Pancreas (tissue), 10 donors: ENCODE data around the gene C1QA. TPM values are rescaled to one million over a fixed set of nuclear protein-coding genes. Genes with fewer than 3 reads are reported as not detected.

Experiments
- ATAC-seq, 4 donors: fragments of 200-7000 bp; cut with Tn5 transposase; one replicate each; pipeline versions ENCODE4 v1.8.0 to v1.9.1; 2020; ENCODE audit warnings: mild to moderate bottlenecking in 4 of 4, moderate library complexity in 4 of 4
- DNase-seq, 6 donors: peaks; one replicate each; pipeline ENCODE4 v3.0.0-alpha.2; 2020
- FAIRE-seq: peaks from 2 replicates; lab custom pipeline; 2012; peaks lifted over from hg19 to GRCh38; lab: Jason Lieb, UNC
- H3K27ac ChIP-seq, 4 donors: fragments of 200-600 bp; sonication (generic); 1 replicate in 3 of 4; 2 replicates in 1 of 4; pipeline versions ENCODE4 v1.5.0 to v1.8.0; 2020
- H3K27me3 ChIP-seq, 4 donors: fragments of 200-600 bp; one replicate each; pipeline ENCODE4 v1.8.0; 2021
- H3K36me3 ChIP-seq, 3 donors: fragments of 200-600 bp; sonication (generic) in 1 of 3; one replicate each; pipeline versions ENCODE4 v1.5.0 to v1.8.0; 2020 to 2021
- H3K4me1 ChIP-seq, 3 donors: fragments of 200-600 bp; one replicate each; pipeline ENCODE4 v1.8.0; 2021
- H3K4me3 ChIP-seq, 4 donors: fragments of 200-600 bp; sonication (generic) in 2 of 4; one replicate each; pipeline versions ENCODE4 v1.5.0 to v1.8.0; 2020 to 2021
- H3K9me3 ChIP-seq, 4 donors: fragments of 200-600 bp; one replicate each; pipeline ENCODE4 v1.8.0; 2021
- WGBS, 2 donors: extraction: QIAGEN DNeasy Blood & Tissue Kit; methylation state at CpG; one replicate each; pipeline ENCODE4 v1.1.7; 2013; 5-methylcytosine and 5-hydroxymethylcytosine counted together
- intact Hi-C, 3 donors: fragments of 100-400 bp; cut with DNase I; formaldehyde crosslinking; loops; one replicate each; pipeline versions ENCODE4 v1.11.1 to v1.14.2; 2022
- polyA plus RNA-seq, 2 donors: library from polyadenylated mRNA; stranded (reverse); fragments of 200-250 nt; gene quantifications; one replicate each; pipeline ENCODE4 v1.2.3, GENCODE V29; 2013
- total RNA-seq, 6 donors: library from RNA; stranded (reverse); fragmentation: NEBNext Ultra II Directional in 4 of 6; extraction: Animal tissue kit (Norgen Biotek cat#: 25700) in 4 of 6; gene quantifications; one replicate each; pipeline versions ENCODE4 v1.2.1 to v1.2.4, GENCODE V29; 2021 to 2023
- TF ChIP-seq, protein P1 (sequence below), 4 donors: fragments of 200-600 bp; sonication (generic) in 3 of 4; IDR thresholded peaks; one replicate each; pipeline versions ENCODE4 v1.5.0 to v1.8.0; 2021; ENCODE audit warnings: antibody characterized with exemption in 4 of 4
- donor health status: healthy with polysubstance abuse.
- donor health status: DM: no; HTN: no; CAD: no; lungs with moderate emphysema.
- donor health status: DM: no; HTN: no; CAD: no.
- donor health status: control.
- donor health status: control.
- donor health status: Bipolar disorder and iron deficiency.
- donor health status: DM: yes; HTN: yes; CAD: no.
- donor health status: DM: no; HTN: no; CAD: no.
- donor health status: DM: no; HTN: no; CAD: no.
- donor health status: DM: yes; HTN: yes; CAD: no.

C1QA gene
- total and polyA plus RNA-seq, 8 donors = 3.3 to 115 (median 19.0) TPM

DNA sequence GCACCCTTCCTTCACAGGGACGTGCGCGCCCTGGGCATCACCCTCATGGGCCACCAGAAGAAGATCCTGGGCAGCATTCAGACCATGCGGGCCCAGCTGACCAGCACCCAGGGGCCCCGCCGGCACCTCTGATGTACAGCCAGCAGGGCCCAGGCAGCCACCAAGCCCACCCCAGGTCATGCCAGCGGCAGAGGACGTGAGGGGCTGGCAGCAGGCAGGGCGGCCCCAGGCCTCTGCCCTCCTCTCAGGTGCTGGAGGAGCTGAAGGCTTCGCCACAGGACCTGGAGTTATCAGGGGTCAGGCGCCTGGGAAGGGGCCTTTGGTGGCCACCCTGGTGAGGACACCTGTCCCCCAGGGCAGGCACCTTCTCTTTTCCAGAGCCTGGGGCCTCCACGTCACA is 34.8 kb upstream of the C1QA start:
- TF ChIP-seq, protein P1, sequence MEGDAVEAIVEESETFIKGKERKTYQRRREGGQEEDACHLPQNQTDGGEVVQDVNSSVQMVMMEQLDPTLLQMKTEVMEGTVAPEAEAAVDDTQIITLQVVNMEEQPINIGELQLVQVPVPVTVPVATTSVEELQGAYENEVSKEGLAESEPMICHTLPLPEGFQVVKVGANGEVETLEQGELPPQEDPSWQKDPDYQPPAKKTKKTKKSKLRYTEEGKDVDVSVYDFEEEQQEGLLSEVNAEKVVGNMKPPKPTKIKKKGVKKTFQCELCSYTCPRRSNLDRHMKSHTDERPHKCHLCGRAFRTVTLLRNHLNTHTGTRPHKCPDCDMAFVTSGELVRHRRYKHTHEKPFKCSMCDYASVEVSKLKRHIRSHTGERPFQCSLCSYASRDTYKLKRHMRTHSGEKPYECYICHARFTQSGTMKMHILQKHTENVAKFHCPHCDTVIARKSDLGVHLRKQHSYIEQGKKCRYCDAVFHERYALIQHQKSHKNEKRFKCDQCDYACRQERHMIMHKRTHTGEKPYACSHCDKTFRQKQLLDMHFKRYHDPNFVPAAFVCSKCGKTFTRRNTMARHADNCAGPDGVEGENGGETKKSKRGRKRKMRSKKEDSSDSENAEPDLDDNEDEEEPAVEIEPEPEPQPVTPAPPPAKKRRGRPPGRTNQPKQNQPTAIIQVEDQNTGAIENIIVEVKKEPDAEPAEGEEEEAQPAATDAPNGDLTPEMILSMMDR (IDR thresholded peaks at IDR 0.05) = no peak
- no peak for DNase-seq
- H3K27ac ChIP-seq = no peak overlapping the region
- H3K4me3 ChIP-seq = no peak overlapping the region
- no peaks in the 10 kb centered on the region for H3K4me1 ChIP-seq
- FAIRE-seq = no peak
- no peaks in the 10 kb centered on the region for H3K36me3 ChIP-seq
- H3K9me3 ChIP-seq = no peaks in the 10 kb centered on the region
- WGBS, 2 donors = 92 to 96% methylated on average over 12 of the region's 12 CpGs
- no peak for ATAC-seq
- intact Hi-C loops = no loop called here
- no peaks in the 10 kb centered on the region for H3K27me3 ChIP-seq

DNA sequence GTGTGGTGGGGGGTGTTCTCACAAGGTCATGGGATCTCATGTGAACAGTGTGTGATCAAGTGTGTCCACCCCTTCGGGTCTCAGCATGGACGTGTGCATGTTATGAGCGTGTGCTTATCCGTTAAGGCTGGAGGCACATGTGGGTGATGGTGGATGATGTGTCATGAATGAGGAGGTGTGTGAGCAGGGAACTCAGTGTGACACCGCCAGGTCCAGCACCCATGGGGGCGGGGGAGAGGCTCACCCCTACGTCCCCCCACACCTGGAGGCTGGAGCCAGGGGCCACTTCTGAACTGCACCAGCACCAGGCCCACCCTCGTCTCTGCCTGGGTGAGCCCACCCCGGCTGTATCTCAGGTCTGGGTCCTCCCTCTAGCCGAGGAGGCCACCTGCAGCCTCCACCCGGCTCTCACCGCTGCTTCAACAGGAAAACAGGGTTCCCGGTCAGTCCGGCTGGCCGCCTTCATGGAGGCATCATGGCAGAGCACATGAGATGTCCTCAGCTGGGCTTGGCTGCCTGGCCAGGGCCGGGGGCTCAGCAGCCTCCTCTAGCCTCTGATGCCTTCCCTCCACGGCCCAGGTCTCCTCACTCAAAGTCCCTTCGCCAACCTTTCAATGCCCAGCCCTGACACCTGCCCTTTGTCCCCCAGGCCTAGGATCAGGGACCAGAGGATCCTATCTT is 34.2 kb upstream of the C1QA start:
- H3K36me3 ChIP-seq = no peaks in the 10 kb centered on the region
- TF ChIP-seq, protein P1 (IDR thresholded peaks at IDR 0.05) = no peak
- FAIRE-seq (no peak), ATAC-seq (no peak), DNase-seq (no peak)
- no peaks in the 10 kb centered on the region for H3K9me3 ChIP-seq
- 85 to 87% methylated on average over 18 of the region's 18 CpGs for WGBS, 2 donors
- intact Hi-C loops = no loop called here
- H3K4me3 ChIP-seq = no peak overlapping the region
- H3K27ac ChIP-seq = no peak overlapping the region
- H3K4me1 ChIP-seq = no peaks in the 10 kb centered on the region
- no peaks in the 10 kb centered on the region for H3K27me3 ChIP-seq

DNA sequence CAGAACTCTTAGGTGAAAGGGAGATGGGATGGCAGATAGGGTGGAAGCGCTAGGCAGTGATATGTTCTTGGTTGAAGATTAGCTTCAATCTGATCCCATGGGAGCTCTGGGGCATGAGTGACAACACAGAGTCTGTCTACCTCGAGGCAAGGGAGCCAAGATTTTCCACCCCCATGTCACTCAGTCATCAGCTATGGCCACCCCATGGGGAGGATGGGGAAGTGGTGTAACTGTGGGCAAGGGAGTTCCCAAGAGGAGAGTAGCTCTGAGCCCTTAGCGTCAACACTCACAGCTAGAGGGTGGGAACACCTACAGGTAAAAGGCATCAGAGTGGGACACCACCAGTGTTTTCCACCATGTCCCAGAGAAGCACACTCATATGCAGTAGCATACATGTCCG is 30.3 kb upstream of the C1QA start:
- 48 to 51% methylated on average over 4 of the region's 4 CpGs for WGBS, 2 donors
- Histone ChIP-seq H3K4me3 (no peak overlapping the region), H3K4me1 (no peaks in the 10 kb centered on the region), H3K36me3 (no peaks in the 10 kb centered on the region), H3K27ac (no peak overlapping the region), H3K27me3 (no peaks in the 10 kb centered on the region), H3K9me3 (no peaks in the 10 kb centered on the region)
- DNase-seq (no peak), FAIRE-seq (no peak), ATAC-seq (no peak)
- TF ChIP-seq, protein P1 (IDR thresholded peaks at IDR 0.05) = no peak
- intact Hi-C loops = no loop called here

DNA sequence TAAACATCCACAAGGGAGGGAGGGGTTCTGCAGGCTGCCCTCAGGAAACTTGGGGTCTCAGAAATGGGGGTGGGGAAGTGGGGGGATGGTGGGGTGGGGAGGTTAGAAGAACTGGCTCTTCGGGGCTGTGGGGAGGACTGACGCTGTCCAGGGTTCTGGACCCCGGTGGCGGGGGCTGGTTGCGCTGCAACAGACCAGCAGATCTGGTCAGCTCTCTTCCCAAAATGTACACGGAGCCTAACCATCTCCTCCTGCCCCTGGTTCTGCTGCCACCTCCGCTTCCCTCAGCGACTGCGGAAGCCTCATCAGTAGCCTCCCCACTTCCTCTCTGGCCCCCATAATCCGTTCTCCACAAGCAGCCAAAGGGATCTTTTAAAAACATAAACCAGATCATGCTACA is 29.3 kb upstream of the C1QA start:
- ATAC-seq (peak in 1 of 4 donors; percentile 35), FAIRE-seq (no peak), DNase-seq (no peak)
- intact Hi-C loops = no loop called here
- H3K27me3 ChIP-seq = no peaks in the 10 kb centered on the region
- no peaks in the 10 kb centered on the region for H3K4me1 ChIP-seq
- H3K9me3 ChIP-seq = no peaks in the 10 kb centered on the region
- no peaks in the 10 kb centered on the region for H3K36me3 ChIP-seq
- WGBS, 2 donors = 13 to 15% methylated on average over 8 to 10 of the region's 10 CpGs
- TF ChIP-seq, protein P1 (IDR thresholded peaks at IDR 0.05) = no peak
- no peak overlapping the region for H3K4me3 ChIP-seq
- H3K27ac ChIP-seq = no peak overlapping the region

DNA sequence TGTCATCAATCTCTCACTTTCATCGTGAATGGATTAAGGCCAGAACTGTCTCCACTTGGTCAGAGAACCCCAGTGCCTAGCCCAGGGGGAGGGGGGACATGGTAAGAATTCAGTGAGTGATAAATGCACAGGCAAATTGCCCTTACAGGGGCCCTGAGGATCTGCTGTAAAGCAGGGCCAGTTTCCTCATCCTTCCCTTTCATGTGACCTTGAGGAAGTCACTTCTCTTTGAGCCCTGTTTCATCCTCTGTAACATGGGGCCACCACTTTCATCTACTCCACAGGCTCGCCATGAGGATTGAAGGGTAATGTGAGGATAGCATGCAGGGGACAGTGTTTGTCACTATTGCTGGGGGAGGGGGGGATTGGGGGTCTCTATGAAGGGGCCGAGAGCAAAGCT is 28.1 kb upstream of the C1QA start:
- Histone ChIP-seq H3K4me3 (no peak overlapping the region), H3K4me1 (no peaks in the 10 kb centered on the region), H3K36me3 (no peaks in the 10 kb centered on the region), H3K27ac (no peak overlapping the region), H3K27me3 (no peaks in the 10 kb centered on the region), H3K9me3 (no peaks in the 10 kb centered on the region)
- DNase-seq = no peak
- WGBS, 2 donors = 41 to 44% methylated on average over 3 of the region's 3 CpGs
- no peak for FAIRE-seq
- TF ChIP-seq, protein P1 (IDR thresholded peaks at IDR 0.05) = no peak
- intact Hi-C loops = no loop called here
- no peak for ATAC-seq
